Kidney (tissue), 14 donors: ENCODE data around the gene ZNF700. TPM values are rescaled to one million over a fixed set of nuclear protein-coding genes. Genes with fewer than 3 reads are reported as not detected.

ENCODE experiments used
- DNase-seq, 5 donors: peaks; one replicate each; pipeline ENCODE4 v3.0.0-alpha.2; 2013 to 2020
- FAIRE-seq: peaks from 2 replicates; lab custom pipeline; 2012; peaks lifted over from hg19 to GRCh38; lab: Jason Lieb, UNC
- H3K27ac ChIP-seq, 2 donors: one replicate each; pipeline ENCODE4 v1.7.0; 2013; ENCODE audit warnings: low read depth in 2 of 2, low read length in 2 of 2, inconsistent platforms in 1 of 2
- H3K27me3 ChIP-seq: one replicate; pipeline ENCODE4 v1.7.1; 2013; ENCODE audit warnings: low read length, inconsistent platforms; ENCODE audit not compliant: control insufficient read depth, insufficient read depth
- H3K36me3 ChIP-seq, 3 donors: one replicate each; pipeline versions ENCODE4 v1.7.0 to v1.7.1; 2013; ENCODE audit warnings: low read length in 3 of 3, control low read depth in 1 of 3, inconsistent platforms in 1 of 3; ENCODE audit not compliant: insufficient read depth in 3 of 3, control insufficient read depth in 2 of 3
- H3K4me1 ChIP-seq, 3 donors: one replicate each; pipeline versions ENCODE4 v1.7.0 to v1.7.1; 2013; ENCODE audit warnings: low read length in 3 of 3, inconsistent platforms in 1 of 3, low read depth in 1 of 3; ENCODE audit not compliant: control insufficient read depth in 2 of 3, insufficient read depth in 2 of 3
- H3K4me3 ChIP-seq, 3 donors: one replicate each; pipeline versions ENCODE4 v1.7.0 to v1.8.1; 2013; ENCODE audit warnings: low read length in 3 of 3, control low read depth in 1 of 3, inconsistent platforms in 1 of 3
- H3K9ac ChIP-seq, 3 donors: one replicate each; pipeline versions ENCODE4 v1.7.0 to v1.7.1; 2013; ENCODE audit warnings: low read length in 3 of 3, control low read depth in 1 of 3, inconsistent platforms in 1 of 3
- H3K9me3 ChIP-seq, 3 donors: one replicate each; pipeline versions ENCODE4 v1.7.0 to v1.7.1; 2013; ENCODE audit warnings: low read length in 3 of 3, control low read depth in 1 of 3, inconsistent platforms in 1 of 3; ENCODE audit not compliant: control insufficient read depth in 2 of 3, insufficient read depth in 1 of 3
- CTCF ChIP-seq: IDR thresholded peaks from 3 replicates; pipeline ENCODE4 v1.5.1; 2012; ENCODE audit warnings: mild to moderate bottlenecking, moderate library complexity, borderline replicate concordance; ENCODE audit not compliant: insufficient read depth; ENCODE audit errors: extremely low read depth
- intact Hi-C: fragments of 100-400 bp; cut with DNase I; formaldehyde crosslinking; loops from one replicate; pipeline ENCODE4 v1.11.1; 2022
- polyA plus RNA-seq: library from polyadenylated mRNA; stranded (reverse); fragments of 350-450 nt; fragmentation: Illumina TruSeq; extraction: RNeasy Lipid Tissue Mini Kit (QIAGEN cat#74804); gene quantifications from one replicate; pipeline ENCODE4 v1.2.3, GENCODE V29; 2014; ENCODE audit warnings: low read depth, low replicate concordance; ENCODE audit not compliant: insufficient read depth
- total RNA-seq: library from RNA; stranded (reverse); fragmentation: NEBNext Ultra II Directional; extraction: Animal tissue kit (Norgen Biotek cat#: 25700); gene quantifications from one replicate; pipeline ENCODE4 v1.2.1, GENCODE V29; 2021
- donor health status: control.
- donor health status: control.
- donor health status: control.
- donor health status: control.
- donor health status: control.
- donor health status: DM: yes; HTN: yes; CAD: no.
- donor health status: Normal renal cell carcinoma (clear cell type).

Gene ZNF700
- total and polyA plus RNA-seq, 2 donors from 2014 or later, result 7.2 to 20.9 TPM

DNA sequence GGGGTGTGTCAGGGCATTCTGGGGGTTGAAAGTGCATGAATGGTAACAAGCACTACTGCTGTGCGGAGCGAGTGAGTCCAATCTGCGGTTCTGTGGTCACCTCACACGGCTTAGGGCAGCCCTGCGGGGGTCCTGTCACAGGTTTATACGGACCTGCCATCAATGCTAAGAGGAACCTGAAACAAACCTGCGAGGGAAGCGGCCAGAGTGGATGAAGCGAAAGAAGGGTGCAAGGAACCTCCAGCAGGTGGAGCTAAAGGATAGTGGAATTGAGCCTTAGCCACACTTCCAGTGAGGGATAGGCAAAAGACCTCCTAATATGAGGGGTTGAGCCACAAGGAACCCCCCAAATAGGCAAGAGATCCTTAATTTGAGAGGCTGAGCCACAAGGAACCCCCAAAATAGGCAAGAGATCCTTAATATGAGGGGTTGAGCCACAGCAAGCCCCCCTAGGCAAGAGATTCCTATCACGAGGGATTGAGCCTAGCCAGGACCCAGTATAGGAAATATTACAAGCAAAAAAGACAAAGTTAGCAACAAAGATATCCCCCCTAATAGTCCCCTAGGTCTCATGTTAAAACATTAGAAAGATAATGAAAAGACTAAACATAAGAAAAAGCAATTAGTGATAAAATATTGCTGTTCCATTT is 43.6 kb upstream of the ZNF700 start:
- intact Hi-C loops, result no loop called here
- H3K9ac ChIP-seq, result no peak overlapping the region
- DNase-seq (peak in 4 of 5 donors; percentile 69 to 83 (median 78)), FAIRE-seq (no peak)
- no peaks in the 10 kb centered on the region for H3K9me3 ChIP-seq
- TF ChIP-seq CTCF, result peak; percentile 81
- H3K27me3 ChIP-seq, result no peaks in the 10 kb centered on the region
- H3K36me3 ChIP-seq, result no peaks in the 10 kb centered on the region
- no peaks in the 10 kb centered on the region for H3K4me1 ChIP-seq
- peak overlapping the region in 1 of 3 donors; percentile 3 for H3K4me3 ChIP-seq
- H3K27ac ChIP-seq, result no peak overlapping the region

DNA sequence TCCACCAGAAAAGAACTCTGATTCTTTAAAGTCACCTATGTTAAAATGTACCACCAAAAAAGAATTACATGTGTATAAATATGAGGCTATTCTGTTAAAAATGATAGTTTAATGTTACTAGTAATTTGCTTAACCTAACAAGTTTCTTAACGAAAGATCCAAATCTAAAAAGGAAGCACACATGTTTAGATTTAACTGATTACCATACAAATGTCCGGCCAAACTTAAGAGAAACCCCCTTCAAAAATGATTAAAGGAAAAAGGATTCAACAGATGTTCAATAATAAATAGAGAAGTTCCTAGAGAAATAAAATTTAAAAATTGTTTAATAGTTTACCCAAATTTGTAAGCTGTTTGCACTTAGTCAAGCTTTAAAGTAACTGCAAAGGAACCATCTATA is 42.3 kb upstream of the ZNF700 start:
- no peaks in the 10 kb centered on the region for H3K36me3 ChIP-seq
- TF ChIP-seq CTCF, result no peak
- no peak for FAIRE-seq
- no peaks in the 10 kb centered on the region for H3K27me3 ChIP-seq
- no peak for DNase-seq
- intact Hi-C loops, result no loop called here
- peaks cover 0 to 5% (median 0%) of the 10 kb centered on the region in 3 donors for H3K4me1 ChIP-seq
- H3K27ac ChIP-seq, result no peak overlapping the region
- H3K4me3 ChIP-seq, result no peak overlapping the region
- H3K9me3 ChIP-seq, result no peaks in the 10 kb centered on the region
- H3K9ac ChIP-seq, result no peak overlapping the region

GRCh38 chr19:11887234-11887610 is 37.7 kb upstream of the ZNF700 start:
- DNase-seq (no peak), FAIRE-seq (no peak)
- H3K4me3 ChIP-seq, result peak overlapping the region; percentile 56 to 82 (median 79)
- no peak for TF ChIP-seq CTCF
- H3K27me3 ChIP-seq, result no peaks in the 10 kb centered on the region
- H3K9ac ChIP-seq, result peak overlapping the region in 2 of 3 donors; percentile 62
- H3K9me3 ChIP-seq, result no peaks in the 10 kb centered on the region
- H3K27ac ChIP-seq, result peak overlapping the region in 1 of 2 donors; percentile 95
- intact Hi-C loops, result no loop called here
- peaks cover 0 to 7% (median 0%) of the 10 kb centered on the region in 3 donors for H3K4me1 ChIP-seq
- H3K36me3 ChIP-seq, result no peaks in the 10 kb centered on the region
